22Rv1 (cell line): ENCODE results near the gene AGAP5.

Source experiments
- H3K27ac ChIP-seq: fragments of 450-650 bp; 2 replicates; pipeline ENCODE4 v1.5.1; 2017
- CTCF ChIP-seq: fragments of 450-650 bp; IDR thresholded peaks from 2 replicates; pipeline ENCODE4 v1.5.1; 2017; ENCODE audit warnings: mild to moderate bottlenecking
- ZFX ChIP-seq: fragments of 450-650 bp; IDR thresholded peaks from 2 replicates; pipeline ENCODE4 v1.6.1; 2017; ENCODE audit warnings: antibody characterized with exemption, borderline replicate concordance

The AGAP5 gene

GRCh38 chr10:73629165-73629564, 68.7 kb downstream of the AGAP5 start:
- TF ChIP-seq ZFX (no peak), CTCF (no peak)
- H3K27ac ChIP-seq: no peak overlapping the region

- no peak overlapping the region; the same call in 1 of the 2 replicates for H3K27ac ChIP-seq
- no peak for TF ChIP-seq ZFX
Observed at GRCh38 chr10:73628405-73628804, 69.5 kb downstream of the AGAP5 start.

- H3K27ac ChIP-seq: peak overlapping the region; percentile 84; the same call in 1 of the 2 replicates
- TF ChIP-seq ZFX: no peak
- no peak for TF ChIP-seq CTCF
Observed at GRCh38 chr10:73627300-73627699, 70.6 kb downstream of the AGAP5 start.

- no peak for TF ChIP-seq ZFX
- no peak for TF ChIP-seq CTCF
- H3K27ac ChIP-seq: peak overlapping the region; percentile 84
Observed at GRCh38 chr10:73625884-73626752, 71.8 kb downstream of the AGAP5 start.

- TF ChIP-seq ZFX (no peak), CTCF (no peak; the same call in 1 of the 2 replicates)
- H3K27ac ChIP-seq: peak overlapping the region; percentile 84
Observed at GRCh38 chr10:73625004-73625883, 72.7 kb downstream of the AGAP5 start.
